Trophoblast cell (in vitro differentiated cells and primary cell): ENCODE results near the gene PIBF1.
"Not testable (repeated sequence)": the region's sequence is repeated elsewhere in the genome, so short reads cannot be mapped to it uniquely, and the experiment has no call there.

Source experiments
- DNase-seq, 2 donors: peaks; one replicate each; pipeline ENCODE4 v3.0.0-alpha.2; 2016
- H2AFZ ChIP-seq: 2 replicates; pipeline ENCODE4 v1.6.1; 2013; ENCODE audit warnings: low read length, moderate library complexity, mild to moderate bottlenecking; ENCODE audit not compliant: insufficient read depth, poor library complexity
- H2AK5ac ChIP-seq: 2 replicates; pipeline ENCODE4 v1.6.1; 2013; ENCODE audit warnings: mild to moderate bottlenecking, low read length
- H2BK120ac ChIP-seq: 2 replicates; pipeline ENCODE4 v1.6.1; 2013; ENCODE audit warnings: low read length, mild to moderate bottlenecking, moderate library complexity; ENCODE audit not compliant: insufficient read depth, poor library complexity
- H2BK12ac ChIP-seq: 2 replicates; pipeline ENCODE4 v1.6.1; 2013; ENCODE audit warnings: mild to moderate bottlenecking, low read length, moderate library complexity
- H2BK5ac ChIP-seq: 2 replicates; pipeline ENCODE4 v1.6.1; 2013; ENCODE audit warnings: low read length, low read depth, moderate library complexity, mild to moderate bottlenecking; ENCODE audit not compliant: poor library complexity
- H3K14ac ChIP-seq: 2 replicates; pipeline ENCODE4 v1.6.1; 2013; ENCODE audit warnings: mild to moderate bottlenecking, low read length
- H3K18ac ChIP-seq: 2 replicates; pipeline ENCODE4 v1.6.1; 2013; ENCODE audit warnings: mild to moderate bottlenecking, low read length
- H3K23ac ChIP-seq: 2 replicates; pipeline ENCODE4 v1.6.1; 2013; ENCODE audit warnings: low read length
- H3K27ac ChIP-seq: 2 replicates; pipeline ENCODE4 v1.5.1; 2013; ENCODE audit warnings: low read depth, mild to moderate bottlenecking, inconsistent platforms, low read length, moderate library complexity
- H3K27me3 ChIP-seq: 2 replicates; pipeline ENCODE4 v1.6.1; 2013; ENCODE audit warnings: inconsistent platforms, mild to moderate bottlenecking, low read length, moderate library complexity; ENCODE audit not compliant: insufficient read depth
- H3K36me3 ChIP-seq, 2 experiments: 1 replicate in 1 of 2; 2 replicates in 1 of 2; pipeline ENCODE4 v1.6.1; 2013; ENCODE audit warnings: low read length in 2 of 2, mild to moderate bottlenecking in 2 of 2, moderate library complexity in 1 of 2; ENCODE audit not compliant: insufficient read depth in 2 of 2, control insufficient read depth in 1 of 2
- H3K4ac ChIP-seq: 2 replicates; pipeline ENCODE4 v1.6.1; 2013; ENCODE audit warnings: low read depth, mild to moderate bottlenecking, low read length, moderate library complexity
- H3K4me1 ChIP-seq, 2 experiments: 1 replicate in 1 of 2; 2 replicates in 1 of 2; pipeline ENCODE4 v1.6.1; 2013; ENCODE audit warnings: low read length in 2 of 2, mild to moderate bottlenecking in 2 of 2, moderate library complexity in 1 of 2; ENCODE audit not compliant: insufficient read depth in 2 of 2, control insufficient read depth in 1 of 2
- H3K4me2 ChIP-seq: 2 replicates; pipeline ENCODE4 v1.6.1; 2013; ENCODE audit warnings: inconsistent platforms, mild to moderate bottlenecking, low read length, moderate library complexity
- H3K4me3 ChIP-seq: 2 replicates; pipeline ENCODE4 v1.5.1; 2013; ENCODE audit warnings: mild to moderate bottlenecking, low read depth, low read length, inconsistent platforms
- H3K79me1 ChIP-seq: one replicate; pipeline ENCODE4 v1.6.1; 2013; ENCODE audit warnings: low read length
- H3K79me2 ChIP-seq: 2 replicates; pipeline ENCODE4 v1.6.1; 2013; ENCODE audit warnings: low read length, mild to moderate bottlenecking; ENCODE audit not compliant: control insufficient read depth, insufficient read depth, poor library complexity
- H3K9ac ChIP-seq: 2 replicates; pipeline ENCODE4 v1.6.1; 2013; ENCODE audit warnings: mild to moderate bottlenecking, low read length
- H3K9me3 ChIP-seq: 2 replicates; pipeline ENCODE4 v1.6.1; 2013; ENCODE audit warnings: low read depth, mild to moderate bottlenecking, control low read depth, inconsistent platforms, low read length; ENCODE audit not compliant: insufficient read depth
- H4K12ac ChIP-seq: 2 replicates; pipeline ENCODE4 v1.6.1; 2013; ENCODE audit warnings: low read depth, mild to moderate bottlenecking, low read length, moderate library complexity
- H4K8ac ChIP-seq: 2 replicates; pipeline ENCODE4 v1.6.1; 2013; ENCODE audit warnings: low read depth, mild to moderate bottlenecking, low read length, moderate library complexity
- H4K91ac ChIP-seq: one replicate; pipeline ENCODE4 v1.6.1; 2013; ENCODE audit warnings: low read depth, mild to moderate bottlenecking, low read length, moderate library complexity
- WGBS: extraction: QIAGEN DNeasy Blood & Tissue Kit; methylation state at CpG from one replicate; pipeline ENCODE4 v1.1.7; 2013; ENCODE audit warnings: missing lambda C conversion rate; ENCODE audit not compliant: insufficient read length, insufficient coverage; ENCODE audit errors: extremely low coverage; 5-methylcytosine and 5-hydroxymethylcytosine counted together

The PIBF1 gene

DNA sequence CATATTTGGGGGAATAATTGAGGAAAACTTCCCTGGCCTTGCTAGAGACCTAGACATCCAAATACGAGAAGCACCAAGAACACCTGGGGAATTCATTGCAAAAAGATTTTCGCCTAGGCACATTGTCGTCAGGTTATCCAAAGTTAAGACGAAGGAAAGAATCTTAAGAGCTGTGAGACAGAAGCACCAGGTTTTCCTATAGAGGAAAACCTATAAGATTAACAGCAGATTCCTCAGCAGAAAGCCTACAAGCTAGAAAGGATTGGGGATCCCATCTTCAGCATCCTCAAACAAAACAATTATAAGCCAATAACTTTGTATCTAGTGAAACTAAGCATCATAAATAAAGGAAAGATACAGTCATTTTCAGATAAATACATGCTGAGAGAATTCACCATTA, 114.9 kb downstream of the PIBF1 start:
- WGBS = no CpG with 5 or more reads among the region's 4 CpGs

DNA sequence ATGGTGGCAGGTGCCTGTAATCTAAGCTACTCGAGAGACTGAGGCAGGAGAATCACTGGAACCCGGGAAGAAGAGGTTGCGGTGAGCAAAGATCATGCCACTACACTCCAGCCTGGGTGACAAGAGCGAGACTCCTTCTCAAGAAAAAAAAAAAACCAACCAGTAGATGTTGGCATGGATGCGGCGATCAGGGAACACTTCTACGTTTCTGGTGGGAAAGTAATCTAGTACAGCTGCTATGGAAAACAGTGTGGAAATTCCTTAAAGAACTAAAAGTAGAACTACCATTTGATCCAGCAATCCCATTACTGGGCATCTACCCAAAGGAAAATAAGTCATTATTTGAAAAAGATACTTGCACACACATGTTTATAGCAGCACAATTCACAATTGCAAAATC, 119.6 kb downstream of the PIBF1 start:
- H4K12ac ChIP-seq = not testable (repeated sequence)

More for the DNA sequence above, 114.9 kb downstream of the PIBF1 start:
- H3K27me3 ChIP-seq = no peaks in the 10 kb centered on the region
- no peaks in the 10 kb centered on the region for H3K79me2 ChIP-seq
- H3K23ac ChIP-seq = no peak overlapping the region
- H2AK5ac ChIP-seq = no peak overlapping the region
- H3K36me3 ChIP-seq = peaks cover 6 to 8% of the 10 kb centered on the region in 2 experiments
- no peak overlapping the region for H3K18ac ChIP-seq
- no peaks in the 10 kb centered on the region for H3K79me1 ChIP-seq
- H2AFZ ChIP-seq = no peak overlapping the region
- no peak overlapping the region for H2BK120ac ChIP-seq
- no peak overlapping the region for H3K14ac ChIP-seq
- H4K8ac ChIP-seq = no peak overlapping the region
- no peak overlapping the region for H2BK5ac ChIP-seq
- H3K9ac ChIP-seq = no peak overlapping the region
- no peak for DNase-seq
- H2BK12ac ChIP-seq = no peak overlapping the region
- H3K4me2 ChIP-seq = no peak overlapping the region
- no peak overlapping the region for H3K4ac ChIP-seq
- no peak overlapping the region for H4K12ac ChIP-seq
- H3K27ac ChIP-seq = no peak overlapping the region
- no peaks in the 10 kb centered on the region for H3K4me1 ChIP-seq
- no peak overlapping the region for H4K91ac ChIP-seq
- H3K4me3 ChIP-seq = no peak overlapping the region
- H3K9me3 ChIP-seq = no peaks in the 10 kb centered on the region

DNA sequence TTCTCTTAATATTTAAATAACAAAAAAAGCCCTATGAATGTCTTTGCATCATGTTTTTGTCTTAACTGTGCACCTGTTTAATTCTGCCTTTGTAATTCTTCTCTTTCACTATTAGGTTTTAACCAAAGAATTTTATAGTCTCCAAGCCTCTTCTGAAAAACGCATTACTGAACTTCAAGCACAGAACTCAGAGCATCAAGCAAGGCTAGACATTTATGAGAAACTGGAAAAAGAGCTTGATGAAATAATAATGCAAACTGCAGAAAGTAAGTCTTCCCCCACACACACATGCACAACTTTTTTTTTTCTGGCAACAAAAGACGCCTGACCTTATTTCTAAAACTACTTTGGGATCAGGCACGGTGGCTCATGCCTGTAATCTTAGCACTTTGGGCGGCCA, 126.5 kb downstream of the PIBF1 start:
- H2BK5ac ChIP-seq = no peak overlapping the region
- no peak overlapping the region for H4K8ac ChIP-seq
- H3K27ac ChIP-seq = no peak overlapping the region
- H3K14ac ChIP-seq = no peak overlapping the region
- WGBS = no CpG with 5 or more reads among the region's 4 CpGs
- H3K79me2 ChIP-seq = no peaks in the 10 kb centered on the region
- no peak overlapping the region for H3K4me3 ChIP-seq
- H3K9ac ChIP-seq = no peak overlapping the region
- no peaks in the 10 kb centered on the region for H3K79me1 ChIP-seq
- H3K4me2 ChIP-seq = no peak overlapping the region
- no peak overlapping the region for H2BK120ac ChIP-seq
- no peak overlapping the region for H2AFZ ChIP-seq
- no peak overlapping the region for H3K18ac ChIP-seq
- DNase-seq = no peak
- no peak overlapping the region for H3K4ac ChIP-seq
- no peaks in the 10 kb centered on the region for H3K27me3 ChIP-seq
- no peaks in the 10 kb centered on the region for H3K4me1 ChIP-seq
- no peak overlapping the region for H2AK5ac ChIP-seq
- H3K23ac ChIP-seq = no peak overlapping the region
- H2BK12ac ChIP-seq = no peak overlapping the region
- H3K9me3 ChIP-seq = no peaks in the 10 kb centered on the region
- no peak overlapping the region for H4K91ac ChIP-seq
- no peak overlapping the region for H4K12ac ChIP-seq
- peaks cover 0 to 2% of the 10 kb centered on the region in 2 experiments for H3K36me3 ChIP-seq

More for the DNA sequence above, 119.6 kb downstream of the PIBF1 start:
- H3K27me3 ChIP-seq, H3K18ac ChIP-seq, H3K4me2 ChIP-seq, H3K27ac ChIP-seq, H2AFZ ChIP-seq, H4K91ac ChIP-seq, H3K4me3 ChIP-seq, H3K14ac ChIP-seq, H3K4ac ChIP-seq, H3K36me3 ChIP-seq, H3K79me2 ChIP-seq, H2BK120ac ChIP-seq, H3K9ac ChIP-seq, H3K4me1 ChIP-seq, H3K79me1 ChIP-seq, H3K23ac ChIP-seq, H2BK12ac ChIP-seq, H2AK5ac ChIP-seq, H3K9me3 ChIP-seq, H4K8ac ChIP-seq, DNase-seq, H2BK5ac ChIP-seq: not testable (repeated sequence)
- no CpG with 5 or more reads among the region's 7 CpGs for WGBS

DNA sequence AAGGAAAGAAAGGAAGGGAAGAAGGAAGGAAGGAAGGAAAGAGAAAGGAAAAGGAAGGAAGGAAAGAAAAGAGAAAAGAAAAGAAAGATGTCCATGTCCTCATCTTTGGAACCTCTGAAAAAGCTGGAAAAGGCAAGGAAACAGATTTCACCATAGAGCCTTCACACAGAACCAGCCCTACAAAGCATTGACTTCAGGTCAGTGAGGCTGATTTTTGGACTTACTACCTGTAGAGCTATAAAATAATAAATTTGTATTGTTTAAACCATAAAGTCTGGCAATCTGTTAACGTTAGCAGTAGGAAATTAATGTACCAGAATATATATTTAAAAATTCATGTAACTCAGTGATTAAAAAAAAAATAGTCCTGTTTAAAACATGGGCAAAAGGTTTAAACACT, 130.0 kb downstream of the PIBF1 start:
- Histone ChIP-seq H3K4ac (no peak overlapping the region), H3K36me3 (peaks cover 0 to 2% of the 10 kb centered on the region in 2 experiments), H3K4me1 (no peaks in the 10 kb centered on the region), H3K4me2 (no peak overlapping the region), H3K14ac (no peak overlapping the region), H3K27ac (no peak overlapping the region), H3K18ac (no peak overlapping the region), H3K79me1 (no peaks in the 10 kb centered on the region), H3K4me3 (no peak overlapping the region), H4K12ac (no peak overlapping the region), H3K79me2 (no peaks in the 10 kb centered on the region), H2BK12ac (no peak overlapping the region), H4K8ac (no peak overlapping the region), H3K23ac (no peak overlapping the region), H2AFZ (no peak overlapping the region), H3K27me3 (no peaks in the 10 kb centered on the region), H2BK5ac (no peak overlapping the region), H3K9me3 (no peaks in the 10 kb centered on the region), H2BK120ac (no peak overlapping the region), H3K9ac (no peak overlapping the region), H2AK5ac (no peak overlapping the region), H4K91ac (no peak overlapping the region)
- no CpG with 5 or more reads among the region's 1 CpG for WGBS
- DNase-seq = no peak
